MCF 10A (cell line): ENCODE measurements around the gene TAF3. TPM values are rescaled to one million over a fixed set of nuclear protein-coding genes. Genes with fewer than 3 reads are reported as not detected.

ENCODE experiments used
- BruUV-seq: library from RNA; stranded (reverse); fragments of 400-500 nt; replicated peaks from 2 replicates; lab custom pipeline; 2021; lab: Mats Ljungman, UMichigan
- CTCF ChIA-PET: fragments of 300-600 bp; sonication (Branson Sonifier 250); formaldehyde crosslinking; extraction: SDS; loops from one replicate; lab custom pipeline; 2021; ENCODE audit warnings: antibody characterized with exemption, inconsistent platforms; lab: Yijun Ruan, JAX
- POLR2A ChIA-PET: fragments of 300-600, 350-650 bp; sonication (Branson Sonifier 250); formaldehyde crosslinking; extraction: SDS; loops from one replicate; lab custom pipeline; 2020; ENCODE audit warnings: antibody characterized with exemption, inconsistent platforms; lab: Yijun Ruan, JAX
- DNase-seq: peaks from one replicate; pipeline ENCODE4 v3.0.0-alpha.2; 2018; ENCODE audit not compliant: unreplicated experiment
- H3K27ac Mint-ChIP-seq: one replicate; pipeline ENCODE4 v1.8.0; 2022; ENCODE audit warnings: mild to moderate bottlenecking, low read depth, mixed read lengths; ENCODE audit not compliant: unreplicated experiment
- H3K27me3 Mint-ChIP-seq: one replicate; pipeline ENCODE4 v1.8.0; 2022; ENCODE audit warnings: mixed read lengths; ENCODE audit not compliant: insufficient read depth, unreplicated experiment
- H3K36me3 Mint-ChIP-seq: one replicate; pipeline ENCODE4 v1.8.0; 2022; ENCODE audit warnings: mild to moderate bottlenecking, moderate library complexity, mixed read lengths; ENCODE audit not compliant: insufficient read depth, unreplicated experiment
- H3K4me1 Mint-ChIP-seq: one replicate; pipeline ENCODE4 v1.8.0; 2022; ENCODE audit warnings: mixed read lengths; ENCODE audit not compliant: insufficient read depth, unreplicated experiment
- H3K4me3 Mint-ChIP-seq: one replicate; pipeline ENCODE4 v1.8.0; 2022; ENCODE audit warnings: mild to moderate bottlenecking, moderate library complexity, mixed read lengths; ENCODE audit not compliant: unreplicated experiment
- H3K9me3 Mint-ChIP-seq: one replicate; pipeline ENCODE4 v1.8.0; 2022; ENCODE audit warnings: mixed read lengths; ENCODE audit not compliant: unreplicated experiment
- CTCF ChIP-seq: fragments of 200-600 bp; IDR thresholded peaks from one replicate; pipeline ENCODE4 v1.8.0; 2022; ENCODE audit warnings: antibody characterized with exemption, mild to moderate bottlenecking; ENCODE audit not compliant: unreplicated experiment
- intact Hi-C: fragments of 100-400 bp; cut with micrococcal nuclease; formaldehyde crosslinking; loops from 2 replicates; pipeline ENCODE4 v1.14.1; 2022
- total RNA-seq: library from RNA; stranded (reverse); gene quantifications from 2 replicates; pipeline ENCODE4 v1.2.3, GENCODE V29; 2022

The TAF3 gene
- total RNA-seq, 1 experiment from 2014 or later = 9.9 TPM

- intact Hi-C loops = no loop called here
- Mint-ChIP-seq H3K4me1 (no peaks in the 10 kb centered on the region), H3K36me3 (peaks cover 17% of the 10 kb centered on the region), H3K4me3 (no peak overlapping the region), H3K9me3 (no peaks in the 10 kb centered on the region), H3K27ac (no peak overlapping the region), H3K27me3 (no peaks in the 10 kb centered on the region)
- no peak for TF ChIP-seq CTCF
- no TSS peak for BruUV-seq
- ChIA-PET CTCF (interaction anchor here (0.5 kb wide), 1 partner anchor 1195 kb away, joined by 3 read pairs; no protein-coding TSS in a partner anchor), POLR2A (interaction anchor here (0.8 kb wide), 1 partner anchor 61 kb away, joined by 3 read pairs; no protein-coding TSS in a partner anchor)
- DNase-seq = no peak
Measured at GRCh38 chr10:8014649-8015048, 196.3 kb downstream of the TAF3 start.

- no peaks in the 10 kb centered on the region for H3K9me3 Mint-ChIP-seq
- no TSS peak for BruUV-seq
- no peak overlapping the region for H3K4me3 Mint-ChIP-seq
- H3K27ac Mint-ChIP-seq = no peak overlapping the region
- POLR2A ChIA-PET = no interaction called here
- H3K4me1 Mint-ChIP-seq = no peaks in the 10 kb centered on the region
- H3K36me3 Mint-ChIP-seq = peaks cover 7% of the 10 kb centered on the region
- no peak for TF ChIP-seq CTCF
- no peak for DNase-seq
- CTCF ChIA-PET = no interaction called here
- H3K27me3 Mint-ChIP-seq = no peaks in the 10 kb centered on the region
- intact Hi-C loops = no loop called here
Measured at GRCh38 chr10:8017277-8017676, 199.0 kb downstream of the TAF3 start.

- H3K27me3 Mint-ChIP-seq = no peaks in the 10 kb centered on the region
- ChIA-PET CTCF (no interaction called here), POLR2A (interaction anchor here (0.6 kb wide), 1 partner anchor 738 kb away, joined by 3 read pairs; no protein-coding TSS in a partner anchor)
- no peak for DNase-seq
- no peaks in the 10 kb centered on the region for H3K36me3 Mint-ChIP-seq
- H3K9me3 Mint-ChIP-seq = no peaks in the 10 kb centered on the region
- no peak overlapping the region for H3K4me3 Mint-ChIP-seq
- H3K27ac Mint-ChIP-seq = no peak overlapping the region
- intact Hi-C loops = no loop called here
- no TSS peak for BruUV-seq
- TF ChIP-seq CTCF = no peak
- H3K4me1 Mint-ChIP-seq = no peaks in the 10 kb centered on the region
Measured at GRCh38 chr10:8023321-8023720, 205.0 kb downstream of the TAF3 start.

GRCh38 chr10:8023851-8024250 is 205.5 kb downstream of the TAF3 start:
- H3K27ac Mint-ChIP-seq = no peak overlapping the region
- DNase-seq = no peak
- TF ChIP-seq CTCF = no peak

More at GRCh38 chr10:8023851-8024250, 205.5 kb downstream of the TAF3 start:
- Mint-ChIP-seq H3K4me3 (no peak overlapping the region), H3K27me3 (no peaks in the 10 kb centered on the region), H3K9me3 (no peaks in the 10 kb centered on the region), H3K4me1 (no peaks in the 10 kb centered on the region), H3K36me3 (no peaks in the 10 kb centered on the region)
- ChIA-PET CTCF (interaction anchor here (1.2 kb wide), 1 partner anchor 17 kb away, joined by 3 read pairs; no protein-coding TSS in a partner anchor), POLR2A (no interaction called here)
- intact Hi-C loops = no loop called here
- no TSS peak for BruUV-seq
